Measurements from ENCODE around the gene UNC93A. TPM values are rescaled to one million over a fixed set of nuclear protein-coding genes. Genes with fewer than 3 reads are reported as not detected.

The UNC93A gene
- total and polyA plus RNA-seq, 9 of the 15 experiments (the other 6 are each of a cell fraction or from before 2014, with no cell fraction given), result not detected

- H3K36me3 ChIP-seq (ENCODE audit: control insufficient read depth, insufficient read depth, low read length), result no peaks in the 10 kb centered on the region
- H3K4me2 ChIP-seq (ENCODE audit: insufficient read depth, low read length), result no peak overlapping the region
- no peak for ATAC-seq
- no peak overlapping the region for H3K4me3 ChIP-seq
- WGBS (ENCODE audit: insufficient coverage, low coverage, missing lambda C conversion rate), result 0% methylated on average over 6 of the region's 6 CpGs
- no peak overlapping the region for H3K27ac ChIP-seq (ENCODE audit: extremely low read depth, low read depth, low read length)
- ChIA-PET POLR2A (interaction anchor here (0.7 kb wide), 1 partner anchor 20 kb away, joined by 3 read pairs; no protein-coding TSS in a partner anchor), CTCF (ENCODE audit: low intra/inter-chr PET ratio) (no interaction called here)
- H2AFZ ChIP-seq (ENCODE audit: low read depth, low read length), result no peak overlapping the region
- FAIRE-seq, result no peak
- peaks cover 8% of the 10 kb centered on the region; the same call in 1 of the 2 replicates for H4K20me1 ChIP-seq (replicated peaks; ENCODE audit: control insufficient read depth, insufficient read depth, low read length)
- no TSS peak for BruUV-seq (replicated peaks)
- H3K9ac ChIP-seq (ENCODE audit: insufficient read depth in 1 of 2, low read depth in 2 of 2, low read length in 2 of 2), result no peak overlapping the region
- in situ Hi-C loops (cut with MboI) (loop anchor here (25.0 kb wide), 1 partner anchor 530 kb away; no protein-coding TSS in a partner anchor), intact Hi-C loops (cut with micrococcal nuclease) (no loop called here)
- no peaks in the 10 kb centered on the region for H3K9me1 ChIP-seq (ENCODE audit: control insufficient read depth, insufficient read depth, low read length)
- no peaks in the 10 kb centered on the region for H3K4me1 ChIP-seq (replicated peaks in 1 of 2; ENCODE audit: control insufficient read depth in 2 of 2, insufficient read depth in 2 of 2, low read length in 2 of 2)
- TF ChIP-seq HIVEP1 (CRISPR knock-in tag; IDR thresholded peaks at IDR 0.05) (no peak), CREBBP (IDR thresholded peaks at IDR 0.05; ENCODE audit: low read depth, low read length) (no peak), SRSF1 (IDR thresholded peaks at IDR 0.05; ENCODE audit: low read depth, low read length) (no peak)
- H3K9me3 ChIP-seq (replicated peaks; ENCODE audit: control insufficient read depth, insufficient read depth, low read depth, low read length), result no peaks in the 10 kb centered on the region
- H3K79me2 ChIP-seq (ENCODE audit: control insufficient read depth, insufficient read depth, low read length), result no peaks in the 10 kb centered on the region
- peaks cover 18 to 52% of the 10 kb centered on the region in 2 experiments; a peak in 4 of 5 replicates for H3K27me3 ChIP-seq (ENCODE audit: control insufficient read depth in 2 of 2, insufficient read depth in 2 of 2, low read length in 2 of 2)
- DNase-seq (ENCODE audit: extremely low read depth in 1 of 4, low spot score in 3 of 4), result no peak
Measured at GRCh38 chr6:167292301-167293087, 1.4 kb downstream of the UNC93A start.

GRCh38 chr6:167293088-167293589 lies 2.0 kb downstream of the UNC93A start:
- H3K9ac ChIP-seq (ENCODE audit: insufficient read depth in 1 of 2, low read depth in 2 of 2, low read length in 2 of 2), result no peak overlapping the region
- intact Hi-C loops (cut with micrococcal nuclease) (no loop called here), in situ Hi-C loops (cut with MboI) (loop anchor here (25.0 kb wide), 1 partner anchor 531 kb away; no protein-coding TSS in a partner anchor)
- H3K36me3 ChIP-seq (ENCODE audit: control insufficient read depth, insufficient read depth, low read length), result no peaks in the 10 kb centered on the region
- peaks cover 21 to 52% of the 10 kb centered on the region in 2 experiments; a peak in 4 of 5 replicates for H3K27me3 ChIP-seq (ENCODE audit: control insufficient read depth in 2 of 2, insufficient read depth in 2 of 2, low read length in 2 of 2)
- no peaks in the 10 kb centered on the region for H3K79me2 ChIP-seq (ENCODE audit: control insufficient read depth, insufficient read depth, low read length)
- no peaks in the 10 kb centered on the region for H3K4me1 ChIP-seq (replicated peaks in 1 of 2; ENCODE audit: control insufficient read depth in 2 of 2, insufficient read depth in 2 of 2, low read length in 2 of 2)
- ATAC-seq (no peak), FAIRE-seq (no peak), DNase-seq (ENCODE audit: extremely low read depth in 1 of 4, low spot score in 3 of 4) (no peak)
- H3K9me3 ChIP-seq (replicated peaks; ENCODE audit: control insufficient read depth, insufficient read depth, low read depth, low read length), result no peaks in the 10 kb centered on the region
- ChIA-PET POLR2A (interaction anchor here (0.7 kb wide), 1 partner anchor 20 kb away, joined by 3 read pairs; no protein-coding TSS in a partner anchor), CTCF (ENCODE audit: low intra/inter-chr PET ratio) (no interaction called here)
- 0 out of 2 replicates have a peak, but pooled peaks cover 4% of the 10 kb centered on the region for H4K20me1 ChIP-seq (replicated peaks; ENCODE audit: control insufficient read depth, insufficient read depth, low read length)
- no peak overlapping the region for H3K4me2 ChIP-seq (ENCODE audit: insufficient read depth, low read length)
- H3K4me3 ChIP-seq, result no peak overlapping the region
- H2AFZ ChIP-seq (ENCODE audit: low read depth, low read length), result no peak overlapping the region
- BruUV-seq (replicated peaks), result no TSS peak
- 5% methylated on average over 10 of the region's 10 CpGs for WGBS (ENCODE audit: insufficient coverage, low coverage, missing lambda C conversion rate)
- no peak overlapping the region for H3K27ac ChIP-seq (ENCODE audit: extremely low read depth, low read depth, low read length)
- no peaks in the 10 kb centered on the region for H3K9me1 ChIP-seq (ENCODE audit: control insufficient read depth, insufficient read depth, low read length)
- TF ChIP-seq RNF219 (CRISPR knock-in tag; IDR thresholded peaks at IDR 0.05) (no peak), MLX (CRISPR knock-in tag; conservative IDR thresholded peaks at IDR 0.05) (no peak), NR2C2 (CRISPR knock-in tag; IDR thresholded peaks at IDR 0.05) (no peak), NR2C2 (tag; IDR thresholded peaks at IDR 0.05) (no peak), RB1 (IDR thresholded peaks at IDR 0.05; ENCODE audit: low read depth) (no peak), PRPF4 (IDR thresholded peaks at IDR 0.05; ENCODE audit: insufficient read depth, low read depth, low read length, poor library complexity, severe bottlenecking) (no peak), NFE2L1 (tag; IDR thresholded peaks at IDR 0.05; ENCODE audit: borderline replicate concordance, low read depth) (no peak), HMGN3 (IDR thresholded peaks at IDR 0.05; ENCODE audit: borderline replicate concordance, extremely low read depth, insufficient read length, low read depth, low read length) (no peak)
